ENCODE measurements around the gene SCART1.
"Not testable (repeated sequence)": the region's sequence is repeated elsewhere in the genome, so short reads cannot be mapped to it uniquely, and the experiment has no call there.

Gene SCART1

DNA sequence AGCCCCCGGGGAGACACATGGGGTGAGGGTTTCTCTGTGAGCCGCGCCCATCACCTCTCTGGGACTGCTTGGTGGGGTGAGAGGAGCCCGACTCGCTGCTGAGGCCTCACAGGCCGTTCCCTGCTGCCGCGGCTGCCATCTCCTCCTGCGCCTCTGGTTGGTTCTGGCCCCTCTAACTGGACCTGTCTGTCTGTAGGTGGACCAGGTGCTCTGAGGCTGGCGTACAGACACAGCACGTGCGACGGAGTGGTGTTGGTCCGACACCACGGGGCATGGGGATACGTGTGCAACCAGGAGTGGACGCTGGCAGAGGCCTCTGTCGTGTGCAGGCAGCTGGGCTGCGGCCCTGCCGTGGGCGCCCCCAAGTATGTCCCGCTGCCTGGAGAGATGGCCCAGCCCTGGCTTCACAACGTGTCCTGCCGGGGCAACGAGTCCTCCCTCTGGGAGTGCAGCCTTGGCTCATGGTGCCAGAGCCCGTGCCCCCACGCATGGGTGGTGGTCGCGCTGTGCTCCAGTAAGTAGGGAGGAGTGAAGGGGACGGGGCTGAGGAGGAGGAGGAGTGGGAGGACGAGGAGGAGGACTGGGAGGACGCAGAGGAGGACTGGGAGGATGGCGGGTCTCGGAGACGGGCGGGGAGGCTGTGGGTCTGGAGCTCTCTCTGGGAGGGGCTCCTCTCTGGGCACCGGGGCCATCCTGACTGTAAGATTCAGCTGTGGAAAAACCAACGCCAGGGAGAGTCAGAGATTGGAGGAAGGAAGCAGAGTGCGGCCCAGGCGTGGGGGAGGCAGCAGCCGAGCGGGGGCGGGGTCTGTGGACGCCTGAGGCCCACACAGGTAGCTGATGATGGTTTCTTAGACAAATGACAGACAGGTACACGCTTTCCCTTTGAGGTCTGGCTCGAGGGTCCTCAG lies 2.6 kb downstream of the SCART1 start:
- no peak for DNase-seq

DNA sequence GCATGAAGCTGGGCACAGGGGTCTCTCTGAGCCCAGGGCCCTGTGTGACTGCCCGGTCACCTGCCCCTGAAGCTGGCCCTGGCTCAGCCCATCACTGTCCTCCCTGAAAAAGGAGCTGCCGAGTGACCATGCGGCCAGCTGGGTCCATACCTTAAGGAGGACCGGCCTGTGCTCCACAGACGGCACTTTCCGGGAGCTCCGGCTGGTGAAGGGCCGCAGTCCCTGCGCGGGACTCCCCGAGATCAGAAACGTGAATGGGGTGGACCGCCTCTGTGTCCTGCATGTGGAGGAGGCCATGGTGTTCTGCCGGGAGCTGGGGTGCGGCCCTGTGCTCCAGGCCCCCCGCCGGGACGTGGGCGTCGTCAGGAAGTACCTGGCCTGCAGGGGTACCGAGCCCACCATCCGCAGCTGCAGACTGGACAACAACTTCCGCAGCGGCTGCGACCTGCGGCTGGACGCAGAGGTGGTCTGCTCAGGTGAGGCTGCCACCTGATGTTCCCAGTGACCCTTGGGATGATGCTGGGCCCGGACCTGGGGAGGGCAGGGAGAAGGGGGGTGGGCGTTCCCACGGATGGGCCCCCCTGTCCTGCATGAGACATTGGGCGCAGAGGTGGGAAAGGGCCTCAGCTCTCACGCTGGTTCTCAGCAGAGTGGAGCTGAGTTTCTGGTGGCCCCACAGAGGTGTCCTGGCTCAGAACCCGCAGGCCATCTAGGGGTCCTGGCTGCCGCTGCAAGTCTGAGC lies 3.5 kb downstream of the SCART1 start:
- DNase-seq, result no peak

DNA sequence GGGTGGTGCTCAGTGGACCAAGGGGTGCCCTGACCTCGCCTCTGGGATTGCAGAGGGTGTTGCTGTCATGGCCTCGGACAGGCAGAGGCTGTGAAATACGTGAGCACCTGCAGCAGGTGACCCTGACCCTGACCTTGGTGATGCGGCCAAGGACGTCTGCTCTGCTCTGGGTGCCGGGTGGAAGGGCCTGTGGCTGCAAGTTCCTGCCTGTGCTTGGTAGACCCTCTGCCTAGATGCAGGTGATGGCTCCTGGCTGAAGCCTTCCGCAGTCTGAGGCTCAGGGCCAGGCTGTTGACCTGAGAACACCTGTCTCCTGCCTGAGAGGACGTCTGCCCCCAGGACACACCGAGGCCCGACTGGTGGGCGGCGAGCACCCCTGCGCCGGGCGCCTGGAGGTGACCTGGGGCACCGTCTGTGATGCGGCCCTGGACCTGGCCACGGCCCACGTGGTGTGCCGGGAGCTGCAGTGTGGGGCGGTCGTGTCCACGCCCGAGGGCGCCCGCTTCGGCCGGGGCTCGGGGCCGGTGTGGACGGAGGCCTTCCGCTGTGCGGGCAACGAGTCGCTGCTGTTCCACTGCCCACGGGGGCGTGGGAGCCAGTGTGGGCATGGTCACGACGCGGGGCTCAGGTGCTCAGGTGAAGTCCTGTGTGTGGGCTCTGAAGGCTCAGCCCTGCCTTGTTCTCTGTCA lies 4.4 kb downstream of the SCART1 start:
- DNase-seq, result no peak

DNA sequence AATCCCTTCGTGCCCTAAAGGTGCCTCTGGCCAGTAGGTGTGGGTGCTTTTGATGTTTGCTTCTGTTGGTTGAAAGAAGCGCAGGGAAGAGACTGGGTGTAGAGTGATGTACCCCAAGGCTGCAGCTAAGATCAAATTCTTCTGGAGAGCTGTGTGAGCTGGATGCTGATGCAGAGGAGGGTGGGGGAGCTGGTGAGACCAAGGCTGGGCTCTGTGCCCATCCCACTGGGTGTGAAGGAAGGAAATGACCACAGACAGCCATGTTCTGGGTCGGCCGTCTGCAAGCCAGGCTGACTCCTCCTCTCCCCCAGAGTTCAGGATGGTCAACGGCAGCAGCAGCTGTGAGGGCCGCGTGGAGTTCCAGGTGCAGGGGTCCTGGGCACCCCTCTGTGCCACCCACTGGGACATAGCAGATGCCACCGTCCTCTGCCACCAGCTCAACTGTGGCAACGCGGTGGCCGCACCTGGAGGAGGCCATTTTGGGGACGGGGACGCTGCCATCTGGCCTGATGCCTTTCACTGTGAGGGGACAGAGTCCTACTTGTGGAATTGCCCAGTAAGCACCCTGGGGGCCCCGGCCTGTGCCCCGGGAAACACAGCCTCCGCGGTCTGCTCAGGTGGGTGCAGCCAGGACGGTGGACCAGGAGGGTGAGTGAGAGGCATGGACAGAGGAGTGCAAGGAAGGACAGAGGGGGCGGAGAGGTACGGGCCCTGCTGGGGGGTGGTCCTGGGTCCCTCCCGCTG lies 5.1 kb downstream of the SCART1 start:
- no peak for DNase-seq

DNA sequence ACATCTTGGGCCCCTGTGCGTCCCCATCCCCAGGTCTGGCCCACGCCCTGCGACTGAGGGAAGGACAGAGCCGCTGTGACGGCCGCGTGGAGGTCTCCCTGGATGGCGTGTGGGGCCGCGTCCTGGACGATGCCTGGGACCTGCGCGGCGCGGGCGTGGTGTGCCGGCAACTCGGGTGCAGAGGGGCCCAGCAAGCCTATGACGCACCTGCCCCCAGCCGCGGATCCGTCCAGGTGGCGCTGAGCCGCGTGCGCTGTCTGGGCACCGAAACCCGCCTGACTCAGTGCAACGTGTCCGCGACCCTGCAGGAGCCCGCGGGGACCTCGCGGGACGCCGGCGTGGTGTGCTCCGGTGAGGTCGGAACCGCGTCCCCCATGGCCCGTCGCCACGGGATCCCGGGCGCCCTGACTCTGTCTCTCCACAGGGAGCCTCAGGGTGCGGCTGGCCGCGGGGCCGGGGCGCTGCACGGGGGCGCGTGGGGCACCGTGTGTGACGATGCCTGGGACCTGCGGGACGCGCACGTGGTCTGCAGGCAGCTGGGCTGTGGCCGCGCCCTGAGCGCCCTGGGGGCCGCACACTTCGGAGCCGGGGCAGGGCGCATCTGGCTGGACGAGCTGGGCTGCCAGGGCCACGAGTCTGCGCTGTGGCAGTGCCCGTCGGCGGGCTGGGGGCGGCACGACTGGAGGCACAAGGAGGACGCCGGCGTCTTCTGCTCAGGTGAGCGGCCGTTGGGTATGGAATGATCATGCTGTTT lies 5.9 kb downstream of the SCART1 start:
- no peak for DNase-seq

DNA sequence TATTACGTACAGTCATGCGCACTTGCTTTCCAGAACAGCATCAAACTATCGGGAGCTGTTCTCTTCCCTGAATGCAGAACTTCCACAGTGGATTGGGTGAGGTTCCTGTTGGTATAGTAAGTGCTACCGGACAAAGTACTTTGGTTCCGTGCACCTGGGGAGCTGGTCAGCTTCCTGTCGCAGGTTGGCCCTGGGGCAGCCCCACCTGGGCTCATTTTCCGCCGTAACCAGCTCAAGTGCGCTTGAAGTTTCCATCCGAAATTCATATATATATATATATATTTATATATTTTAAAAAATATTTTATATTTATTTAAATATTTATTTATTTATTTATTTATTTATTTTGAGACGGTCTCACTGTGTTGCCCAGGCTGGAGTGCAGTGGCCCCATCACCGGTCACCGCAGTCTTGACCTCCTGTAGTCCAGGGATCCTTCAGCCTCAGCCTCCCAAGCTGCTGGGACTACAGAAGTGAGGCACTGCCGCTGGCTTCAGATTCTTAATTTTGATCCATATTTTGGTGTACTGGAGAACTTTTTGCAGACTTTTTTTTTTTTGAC lies 6.5 kb downstream of the SCART1 start:
- DNase-seq, result no peak

DNA sequence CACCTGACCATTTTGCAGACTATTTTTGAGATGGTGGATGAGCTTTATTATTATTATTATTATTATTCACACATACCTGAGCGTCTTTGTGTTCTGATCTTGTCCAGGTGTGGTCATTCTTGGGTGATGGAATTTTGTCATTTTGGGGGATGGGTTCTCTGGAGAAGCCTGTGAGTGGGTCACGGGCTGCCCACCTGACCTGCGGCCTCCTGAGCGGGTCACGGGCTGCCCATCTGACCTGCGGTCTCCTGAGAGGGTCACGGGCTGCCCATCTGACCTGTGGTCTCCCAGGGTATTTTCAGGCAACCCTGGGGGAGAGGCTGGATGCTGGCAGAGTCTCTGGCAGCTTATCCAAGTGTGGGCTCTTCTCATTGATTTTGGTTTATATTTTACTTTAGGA lies 7.3 kb downstream of the SCART1 start:
- DNase-seq, result no peak

DNA sequence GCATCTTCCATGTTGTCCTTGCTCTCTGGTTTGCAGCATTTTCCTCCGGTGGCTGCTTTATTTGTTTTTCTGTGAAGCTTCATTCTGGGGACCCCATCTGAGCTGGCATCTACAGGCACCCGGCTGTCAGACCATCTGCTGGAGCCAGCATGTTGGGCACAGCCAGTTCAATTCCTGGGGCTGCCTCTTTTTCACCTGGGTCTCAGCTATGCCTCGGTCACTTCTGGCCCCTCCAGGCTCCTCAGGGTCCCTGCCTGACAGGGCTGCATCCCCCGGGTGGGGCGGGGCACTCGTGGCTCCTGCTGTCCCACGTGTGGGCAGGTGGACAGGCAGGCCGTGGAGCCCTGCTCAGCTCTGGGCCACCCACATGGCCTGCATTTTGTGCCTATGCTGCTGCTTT lies 8.1 kb downstream of the SCART1 start:
- DNase-seq, result no peak

DNA sequence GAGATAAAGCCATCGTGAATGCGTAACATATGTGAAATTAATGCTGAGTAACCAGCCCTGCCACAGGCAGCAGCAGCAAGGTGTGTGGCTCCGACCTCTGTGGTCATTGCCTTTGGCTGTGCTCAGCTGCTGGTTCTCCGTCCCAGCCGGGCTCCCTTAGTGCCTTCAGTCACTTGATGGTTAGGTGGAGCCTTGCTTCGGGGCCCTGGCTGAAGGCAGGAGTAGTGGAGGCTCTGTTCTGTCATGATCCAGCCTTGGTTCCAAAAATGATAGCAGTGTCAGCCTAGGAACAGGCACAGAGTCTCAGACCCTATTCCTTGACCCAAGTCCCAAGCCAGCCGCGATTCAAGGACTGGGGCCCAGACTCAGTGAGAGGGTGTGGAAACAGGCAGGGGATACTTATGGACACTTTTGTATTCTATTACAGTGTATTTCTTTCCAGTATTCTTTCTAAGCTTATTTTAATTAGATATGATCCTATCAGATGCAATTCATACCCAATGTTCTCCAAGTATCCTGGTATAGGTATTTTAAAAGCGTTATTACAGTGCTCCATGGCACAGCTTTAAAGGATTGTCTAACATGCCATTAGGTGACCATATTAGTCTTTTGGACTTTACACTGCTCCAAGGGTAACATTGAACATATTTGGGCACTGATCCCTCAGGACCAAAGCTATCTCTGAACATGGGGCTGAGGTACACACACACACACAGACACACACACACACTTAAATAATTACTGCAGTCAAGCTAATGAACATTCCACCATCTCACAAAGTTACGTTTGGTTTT lies 9.0 kb downstream of the SCART1 start:
- DNase-seq, result no peak

DNA sequence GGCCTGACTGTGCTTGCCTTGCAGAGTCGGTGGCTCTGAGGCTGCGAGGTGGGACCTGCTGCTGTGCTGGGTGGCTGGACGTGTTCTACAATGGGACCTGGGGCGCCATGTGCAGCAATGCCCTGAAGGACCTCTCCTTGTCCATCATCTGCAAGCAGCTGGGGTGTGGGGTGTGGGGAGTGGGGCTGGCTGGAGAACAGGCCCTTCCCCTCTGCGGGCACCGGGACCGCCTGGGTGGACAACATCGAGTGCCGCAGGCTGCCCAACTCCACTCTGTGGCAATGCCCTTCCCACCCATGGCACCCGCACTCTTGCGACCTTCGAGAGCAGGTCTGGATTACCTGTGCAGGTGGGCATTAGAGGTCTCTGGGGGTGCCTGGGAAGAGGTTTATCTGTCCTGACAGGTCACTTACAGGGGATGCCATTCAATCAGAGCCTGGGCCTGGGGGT lies 10.9 kb downstream of the SCART1 start:
- DNase-seq, result no peak

DNA sequence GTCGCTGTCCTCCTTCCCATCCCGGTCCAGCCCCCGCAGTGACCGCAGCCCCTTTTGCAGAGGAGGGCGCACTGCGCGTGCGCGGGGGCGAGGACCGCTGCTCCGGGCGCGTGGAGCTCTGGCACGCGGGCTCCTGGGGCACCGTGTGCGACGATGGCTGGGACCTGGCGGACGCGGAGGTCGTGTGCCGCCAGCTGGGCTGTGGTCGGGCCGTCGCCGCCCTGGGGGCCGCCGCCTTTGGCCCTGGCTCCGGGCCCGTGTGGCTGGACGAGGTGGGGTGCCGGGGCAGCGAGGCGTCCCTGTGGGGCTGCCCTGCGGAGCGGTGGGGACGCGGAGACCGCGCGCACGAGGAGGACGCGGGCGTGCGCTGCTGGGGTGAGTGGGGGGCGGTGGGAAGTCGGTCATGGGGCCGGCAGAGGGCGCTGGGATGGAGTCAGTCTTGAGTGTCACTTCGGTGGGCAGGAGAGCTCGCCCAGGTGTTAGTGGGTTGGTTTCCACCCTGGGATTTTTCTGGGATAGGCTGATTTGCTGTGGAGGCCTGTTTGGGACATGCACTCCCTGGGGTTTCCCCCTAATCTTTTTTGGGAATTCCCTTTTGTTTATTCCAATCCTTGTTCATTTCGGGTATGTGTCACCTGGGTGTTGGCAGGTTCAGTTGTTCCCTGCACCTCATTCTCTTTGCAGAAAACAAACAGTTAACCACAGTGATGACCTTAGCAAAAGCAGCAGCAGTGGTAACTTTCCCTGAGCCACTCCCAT lies 11.6 kb downstream of the SCART1 start:
- DNase-seq, result no peak

DNA sequence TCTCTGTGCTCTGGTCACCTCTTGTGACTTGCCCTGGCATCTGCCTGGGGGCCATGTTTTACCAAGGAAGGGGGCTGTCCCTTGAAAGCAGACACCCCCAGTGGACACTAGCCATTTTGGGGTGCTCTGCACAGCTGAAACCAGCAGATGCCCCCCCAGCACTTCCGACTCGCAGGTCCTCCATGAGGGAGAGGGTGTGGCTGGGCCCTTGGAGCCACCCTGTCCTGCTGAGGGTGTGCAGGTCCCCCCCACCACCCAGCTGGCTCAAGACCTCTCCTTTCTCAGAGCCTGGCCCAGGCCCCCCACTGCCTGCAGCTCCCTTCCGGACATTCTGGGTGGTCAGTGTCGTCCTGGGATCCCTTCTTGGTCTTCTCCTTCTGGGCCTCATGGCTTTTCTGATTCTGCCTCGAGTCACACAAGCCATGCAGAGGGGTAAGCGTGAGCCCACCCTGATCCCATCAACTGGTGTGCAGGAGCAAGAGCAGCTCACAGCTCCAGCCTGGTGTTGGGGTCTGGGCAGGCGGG lies 12.3 kb downstream of the SCART1 start:
- DNase-seq, result no peak

DNA sequence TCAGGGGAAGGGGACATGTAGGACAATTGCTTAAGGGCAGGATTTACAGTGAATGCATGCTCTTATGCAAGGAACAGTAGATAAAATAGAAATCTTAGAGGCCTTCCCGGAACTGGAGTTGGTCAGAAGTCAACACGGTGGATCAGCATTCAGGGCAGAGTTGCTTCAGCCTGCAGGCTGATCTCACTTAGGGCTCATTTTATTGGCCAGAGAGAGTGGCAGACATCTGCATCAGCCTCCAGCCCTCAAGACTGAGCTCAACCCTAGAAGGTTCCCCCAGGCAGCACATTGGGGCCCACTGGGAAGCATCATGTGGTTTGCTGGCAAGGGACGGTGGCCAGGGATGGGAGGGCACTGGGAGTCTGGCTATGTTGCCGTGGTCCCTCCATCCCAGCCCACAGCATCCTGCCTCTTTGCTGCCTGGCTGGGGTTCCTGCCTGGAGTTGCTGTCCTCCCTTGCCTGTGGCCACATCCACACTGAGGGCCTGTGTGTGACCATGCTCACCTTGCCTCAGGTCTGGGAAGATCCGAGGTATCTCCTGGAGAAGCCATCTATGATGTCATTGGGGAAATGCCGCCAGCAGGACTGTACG lies 13.0 kb downstream of the SCART1 start:
- DNase-seq, result no peak

DNA sequence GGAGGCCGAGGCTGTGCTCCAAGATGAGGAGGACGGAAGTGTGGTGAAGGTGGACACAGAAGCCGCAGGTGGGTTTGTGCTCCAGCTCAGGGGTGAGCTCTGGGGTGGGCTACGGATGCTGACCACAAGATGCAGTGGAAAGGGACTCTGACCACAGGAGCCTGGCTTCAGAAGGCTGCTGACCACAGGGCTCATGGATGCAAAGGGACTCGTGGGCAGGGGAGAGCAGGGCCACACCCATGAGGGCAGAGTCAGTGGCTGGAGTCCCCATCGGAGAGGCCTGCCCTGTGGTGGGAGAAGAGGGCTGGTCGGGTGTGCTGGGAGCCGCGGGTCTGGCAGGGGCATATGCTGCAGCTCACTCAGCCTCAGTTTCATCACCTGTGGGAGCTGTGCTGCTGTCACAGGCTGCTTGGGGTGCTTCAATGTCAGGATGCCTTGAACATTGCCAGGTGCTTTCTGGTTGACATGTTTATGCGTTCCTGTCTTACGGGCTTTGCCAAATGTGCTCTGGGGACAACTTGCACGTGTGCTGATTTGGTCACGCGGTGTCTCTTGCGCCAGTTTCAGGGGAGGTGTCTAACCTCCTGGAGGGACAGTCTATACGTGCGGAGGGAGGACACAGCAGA lies 13.7 kb downstream of the SCART1 start:
- no peak for DNase-seq

DNA sequence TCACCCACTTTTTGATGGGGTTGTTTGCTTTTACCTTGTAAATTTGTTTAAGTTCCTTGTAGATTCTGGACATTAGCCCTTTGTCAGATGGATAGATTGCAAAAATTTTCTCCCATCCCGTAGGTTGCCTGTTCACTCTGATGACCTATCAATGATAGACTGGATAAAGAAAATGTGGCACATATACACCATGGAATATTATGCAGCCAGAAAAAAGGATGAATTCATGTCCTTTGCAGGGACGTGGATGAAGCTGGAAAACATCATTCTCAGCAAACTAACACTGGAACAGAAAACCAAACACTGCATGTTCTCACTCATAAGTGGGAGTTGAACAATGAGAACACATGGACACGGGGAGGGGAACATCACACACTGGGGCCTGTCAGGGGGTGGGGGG lies 15.5 kb downstream of the SCART1 start:
- not testable (repeated sequence) for DNase-seq

DNA sequence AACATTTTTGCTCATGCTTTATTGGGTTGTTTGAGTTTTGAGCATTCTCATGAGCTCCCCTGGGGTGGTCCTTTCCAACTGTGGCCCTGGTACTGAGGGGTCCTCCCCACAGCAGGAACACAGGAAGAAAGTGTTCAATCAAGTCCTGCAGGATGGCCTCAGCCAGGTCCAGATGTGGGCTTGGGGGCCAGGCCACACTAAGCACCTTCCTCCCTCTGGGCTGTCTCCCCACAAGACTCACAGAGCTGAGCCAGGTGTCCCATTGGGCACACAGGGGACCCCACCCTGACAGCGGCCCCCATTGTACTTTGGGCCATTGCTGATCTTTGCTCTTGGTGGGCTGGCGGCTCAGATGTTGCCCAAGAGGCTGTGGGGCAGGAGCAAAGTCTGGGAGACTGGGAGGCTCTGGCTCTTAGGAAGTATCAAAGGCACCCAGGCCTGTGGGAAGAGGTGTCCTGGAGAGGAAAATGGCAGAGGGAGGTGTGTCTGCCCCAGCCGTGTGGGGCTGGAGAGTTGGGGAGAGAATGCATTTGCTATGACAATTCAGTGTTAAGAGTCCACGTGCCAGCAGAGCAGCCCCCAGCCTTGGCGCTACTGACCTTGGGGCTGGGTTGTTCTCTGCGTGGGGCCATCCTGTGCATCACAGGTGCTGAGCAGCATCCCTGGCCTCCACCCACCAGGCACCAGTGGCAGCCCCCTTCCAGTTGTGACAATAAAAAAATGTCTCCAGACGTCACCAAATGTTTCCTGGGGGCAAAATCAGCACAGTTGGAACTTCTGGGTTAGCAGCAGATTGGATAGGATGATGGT lies 17.8 kb downstream of the SCART1 start:
- no peak for DNase-seq

DNA sequence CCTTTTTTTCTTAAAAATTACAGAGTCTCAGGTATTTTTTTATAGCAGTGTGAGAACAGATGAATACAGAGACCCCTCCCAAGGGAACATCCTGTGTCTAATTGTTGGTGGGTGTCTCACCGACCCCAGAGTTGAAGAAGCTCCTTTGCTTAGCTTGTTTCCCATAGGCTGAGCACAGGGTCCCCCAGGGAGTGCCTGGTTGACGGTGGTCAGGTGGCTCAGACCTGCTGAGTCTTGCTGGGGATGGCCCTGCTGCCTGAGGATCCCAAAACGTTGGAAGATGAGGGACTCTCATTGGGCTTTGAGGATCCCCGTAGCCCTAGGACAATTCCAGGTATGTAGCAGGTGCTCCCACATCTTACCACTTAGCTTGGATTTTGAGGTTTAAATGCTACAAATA lies 19.5 kb downstream of the SCART1 start:
- DNase-seq, result no peak

DNA sequence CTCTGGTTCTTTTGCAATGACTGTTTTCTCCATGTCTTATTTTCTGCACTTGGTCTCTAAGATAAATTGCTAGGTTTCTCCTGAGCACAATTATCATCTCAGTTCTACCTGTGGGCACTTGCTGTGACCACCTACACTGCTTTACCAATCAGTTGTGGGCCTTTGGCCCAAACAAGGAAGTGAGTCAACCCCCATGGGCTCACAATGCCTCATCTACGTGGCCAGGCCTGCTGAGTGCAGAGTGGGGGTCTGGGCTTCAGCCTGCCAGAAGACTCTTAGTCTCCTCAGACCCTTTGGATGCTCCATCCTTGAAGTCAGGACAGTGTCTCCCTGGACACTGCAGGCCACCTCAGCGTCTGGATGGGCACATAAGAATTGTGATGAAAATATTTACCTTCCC lies 20.3 kb downstream of the SCART1 start:
- DNase-seq, result no peak

Measured in activated gamma-delta T cell (primary cell).